GM06990 (cell line): ENCODE results near the gene ACOT7.

Experiments used
- DNase-seq: peaks from one replicate; pipeline ENCODE4 v3.0.0-alpha.2; 2011; ENCODE audit not compliant: insufficient read length; ENCODE audit errors: extremely low read depth
- H3K27me3 ChIP-seq: replicated peaks from 2 replicates; pipeline ENCODE4 v1.6.0; 2011; ENCODE audit warnings: low read length; ENCODE audit not compliant: control insufficient read depth, insufficient read depth
- H3K36me3 ChIP-seq: 2 replicates; pipeline ENCODE4 v1.5.1; 2011; ENCODE audit warnings: low read length; ENCODE audit not compliant: control insufficient read depth, insufficient read depth
- H3K4me3 ChIP-seq: replicated peaks from 2 replicates; pipeline ENCODE4 v1.5.1; 2011; ENCODE audit warnings: low read depth, mild to moderate bottlenecking, control low read depth, low read length
- TF ChIP-seq, protein P1 (sequence below): IDR thresholded peaks from 2 replicates; pipeline ENCODE4 v1.5.1; 2011; ENCODE audit warnings: low read length, control low read depth, mild to moderate bottlenecking, inconsistent platforms; ENCODE audit not compliant: insufficient read depth, poor library complexity, severe bottlenecking

Gene ACOT7

DNA sequence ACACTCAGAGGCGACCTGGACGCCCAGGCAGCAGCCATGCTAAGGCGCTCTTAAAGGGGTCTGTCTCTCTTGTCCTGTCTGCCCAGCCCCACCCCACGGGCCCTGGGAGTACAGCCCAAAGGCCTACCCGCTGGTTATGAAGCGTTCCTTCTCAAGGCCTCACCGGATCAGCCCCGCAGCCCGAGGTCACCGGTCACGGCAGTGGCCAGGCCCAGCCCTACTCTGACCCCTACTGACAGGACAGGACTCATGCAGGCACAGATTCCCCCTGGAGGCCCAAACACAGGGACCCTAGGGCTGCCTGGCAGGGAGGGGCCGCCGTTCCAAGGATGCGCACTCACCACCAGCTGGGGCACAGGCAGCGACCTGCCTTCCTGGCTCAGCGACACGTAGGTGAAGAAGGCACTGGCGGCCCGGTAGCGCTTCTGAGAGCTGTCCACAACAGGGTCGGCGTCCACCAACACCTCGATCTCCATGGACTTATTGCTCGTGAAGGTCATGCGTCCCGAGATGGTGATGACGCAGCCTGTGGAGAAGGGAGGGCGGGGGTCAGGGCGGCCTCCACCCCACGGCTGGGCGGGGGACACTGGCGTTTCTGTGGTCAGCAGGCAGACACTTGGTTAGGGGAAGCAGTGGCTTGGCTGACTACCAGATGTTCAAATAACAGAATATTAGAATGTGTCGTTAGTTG lies 112.7 kb downstream of the ACOT7 start:
- TF ChIP-seq, protein P1, sequence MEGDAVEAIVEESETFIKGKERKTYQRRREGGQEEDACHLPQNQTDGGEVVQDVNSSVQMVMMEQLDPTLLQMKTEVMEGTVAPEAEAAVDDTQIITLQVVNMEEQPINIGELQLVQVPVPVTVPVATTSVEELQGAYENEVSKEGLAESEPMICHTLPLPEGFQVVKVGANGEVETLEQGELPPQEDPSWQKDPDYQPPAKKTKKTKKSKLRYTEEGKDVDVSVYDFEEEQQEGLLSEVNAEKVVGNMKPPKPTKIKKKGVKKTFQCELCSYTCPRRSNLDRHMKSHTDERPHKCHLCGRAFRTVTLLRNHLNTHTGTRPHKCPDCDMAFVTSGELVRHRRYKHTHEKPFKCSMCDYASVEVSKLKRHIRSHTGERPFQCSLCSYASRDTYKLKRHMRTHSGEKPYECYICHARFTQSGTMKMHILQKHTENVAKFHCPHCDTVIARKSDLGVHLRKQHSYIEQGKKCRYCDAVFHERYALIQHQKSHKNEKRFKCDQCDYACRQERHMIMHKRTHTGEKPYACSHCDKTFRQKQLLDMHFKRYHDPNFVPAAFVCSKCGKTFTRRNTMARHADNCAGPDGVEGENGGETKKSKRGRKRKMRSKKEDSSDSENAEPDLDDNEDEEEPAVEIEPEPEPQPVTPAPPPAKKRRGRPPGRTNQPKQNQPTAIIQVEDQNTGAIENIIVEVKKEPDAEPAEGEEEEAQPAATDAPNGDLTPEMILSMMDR = no peak
- DNase-seq = no peak
- no peaks in the 10 kb centered on the region for H3K27me3 ChIP-seq
- no peak overlapping the region for H3K4me3 ChIP-seq
- peaks cover 6% of the 10 kb centered on the region for H3K36me3 ChIP-seq

DNA sequence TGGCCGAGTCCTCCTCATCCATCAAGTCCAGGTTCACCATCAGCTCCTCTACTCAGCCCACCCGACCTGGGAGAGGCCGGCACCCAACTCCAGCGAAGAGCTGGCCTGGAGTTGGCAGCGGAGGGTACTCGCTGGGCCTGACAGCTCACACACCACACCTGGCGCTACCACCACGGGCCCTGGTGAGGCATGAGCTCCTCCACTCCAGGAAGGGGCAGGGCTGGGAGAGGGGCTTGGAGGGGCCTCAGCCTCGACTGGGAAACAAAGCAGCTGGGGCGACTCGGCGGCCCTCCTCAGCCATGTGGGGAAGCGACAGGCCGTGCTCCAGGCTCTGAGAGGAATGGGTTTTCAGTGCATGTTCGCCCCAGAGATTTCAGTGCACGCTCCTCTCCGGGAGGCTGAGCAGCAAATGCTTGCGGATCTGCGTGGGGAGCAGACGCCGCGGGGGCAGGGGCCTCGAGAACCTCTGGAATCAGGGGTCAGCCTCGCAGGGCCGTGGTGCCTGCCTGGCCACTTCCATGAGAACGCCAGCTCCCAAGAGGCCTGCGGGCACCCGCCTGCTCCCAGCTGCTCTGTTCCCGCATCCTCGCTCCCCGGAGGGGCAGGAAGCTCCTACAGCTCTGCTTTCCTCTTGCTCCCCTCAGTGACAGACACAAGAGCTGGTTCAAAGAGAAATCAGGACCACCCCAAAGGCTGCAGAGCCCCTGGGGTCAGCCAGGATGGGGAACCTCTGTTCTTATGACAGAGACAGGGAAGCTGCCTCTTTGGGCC lies 113.8 kb downstream of the ACOT7 start:
- Histone ChIP-seq H3K27me3 (no peaks in the 10 kb centered on the region), H3K4me3 (no peak overlapping the region), H3K36me3 (peaks cover 6% of the 10 kb centered on the region)
- no peak for DNase-seq
- TF ChIP-seq, protein P1 = no peak

DNA sequence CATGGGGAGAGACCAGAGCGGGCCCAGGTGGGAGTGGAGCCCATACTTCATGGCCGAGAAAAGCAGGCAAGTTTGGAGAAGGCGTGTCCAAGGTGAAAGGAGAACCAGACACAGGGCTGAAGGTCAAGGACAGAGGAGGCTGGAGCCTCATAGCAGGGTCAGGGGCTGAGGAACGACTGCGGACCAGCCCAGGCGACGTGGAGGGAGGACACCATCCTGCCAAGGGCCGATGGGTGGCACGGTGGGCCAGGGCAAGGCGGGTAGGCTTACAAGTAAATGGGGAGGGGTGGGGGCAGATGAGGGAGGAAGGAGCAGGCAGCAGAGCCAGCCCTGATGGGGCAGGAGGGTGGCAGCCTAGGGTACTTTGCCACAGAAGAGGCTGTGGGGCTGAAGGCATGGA lies 114.5 kb downstream of the ACOT7 start:
- TF ChIP-seq, protein P1 = no peak
- Histone ChIP-seq H3K36me3 (peaks cover 6% of the 10 kb centered on the region), H3K27me3 (no peaks in the 10 kb centered on the region), H3K4me3 (no peak overlapping the region)
- no peak for DNase-seq

DNA sequence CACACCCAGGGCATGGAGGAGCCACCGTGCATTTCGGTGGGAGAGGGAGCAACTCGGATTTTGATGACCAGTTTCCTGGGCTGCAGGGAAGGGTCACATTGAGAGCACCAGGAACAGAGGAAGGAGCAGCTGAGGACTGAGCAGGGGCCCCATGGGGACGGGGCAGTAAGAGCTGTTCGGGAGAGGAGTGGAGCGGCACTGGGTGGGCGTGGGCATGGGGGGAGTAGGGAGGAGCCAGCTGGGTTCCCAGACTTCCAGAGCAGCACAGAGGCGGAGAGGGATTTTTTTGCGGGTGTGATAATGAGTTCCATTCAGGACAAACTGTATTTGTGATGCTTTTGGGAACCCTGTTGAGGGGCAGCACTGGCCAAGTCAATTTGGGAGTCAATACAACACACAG lies 115.3 kb downstream of the ACOT7 start:
- Histone ChIP-seq H3K36me3 (peaks cover 6% of the 10 kb centered on the region), H3K4me3 (no peak overlapping the region), H3K27me3 (no peaks in the 10 kb centered on the region)
- DNase-seq = no peak
- TF ChIP-seq, protein P1 = no peak

DNA sequence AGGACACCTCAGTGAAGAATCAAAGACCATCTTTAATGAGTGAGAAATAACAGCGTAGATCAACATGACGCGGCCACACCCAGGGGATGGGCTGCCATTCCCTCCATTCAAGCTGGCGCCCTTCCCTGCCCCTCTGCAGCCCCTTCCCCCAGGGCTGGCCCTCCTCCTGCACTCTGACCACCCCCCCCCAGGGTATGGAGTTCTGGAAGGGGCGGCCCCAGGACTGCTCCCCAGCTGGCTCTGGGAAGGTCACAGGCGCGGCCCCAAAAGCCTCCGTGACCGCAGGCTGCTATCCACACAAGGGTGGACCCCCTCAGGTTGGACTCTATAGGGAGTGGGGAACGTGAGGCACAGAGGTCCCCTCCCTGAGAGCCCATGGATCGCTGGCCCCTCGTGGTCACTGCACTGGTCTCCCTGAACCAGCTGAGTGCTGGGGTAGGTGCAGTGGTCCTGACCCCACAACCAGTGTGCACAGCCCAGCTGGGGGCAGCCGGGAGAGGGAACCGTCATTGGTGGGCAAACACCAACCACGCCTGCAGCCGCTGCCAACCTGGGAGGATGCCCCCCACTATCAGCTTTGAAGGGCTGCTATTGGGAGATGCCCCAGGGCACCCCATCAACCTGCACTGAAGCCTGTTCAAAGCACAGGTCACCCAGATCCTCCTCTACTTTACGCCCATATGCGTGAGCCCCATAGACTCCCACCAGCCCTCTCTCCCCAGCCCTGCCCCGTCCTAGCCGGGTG lies 116.6 kb downstream of the ACOT7 start:
- H3K27me3 ChIP-seq = no peaks in the 10 kb centered on the region
- TF ChIP-seq, protein P1 = no peak

More for the DNA sequence above, 116.6 kb downstream of the ACOT7 start:
- no peak overlapping the region for H3K4me3 ChIP-seq
- no peak for DNase-seq
- H3K36me3 ChIP-seq = peaks cover 6% of the 10 kb centered on the region
